GM18508 (cell line): Measurements from ENCODE around the gene LRRC26.

Source experiments
- ATAC-seq: cut with Tn5 transposase; IDR thresholded peaks from one replicate; pipeline ENCODE4 v1.9.1; 2021; ENCODE audit warnings: moderate number of reproducible peaks; ENCODE audit not compliant: insufficient read depth, unreplicated experiment

The LRRC26 gene

DNA sequence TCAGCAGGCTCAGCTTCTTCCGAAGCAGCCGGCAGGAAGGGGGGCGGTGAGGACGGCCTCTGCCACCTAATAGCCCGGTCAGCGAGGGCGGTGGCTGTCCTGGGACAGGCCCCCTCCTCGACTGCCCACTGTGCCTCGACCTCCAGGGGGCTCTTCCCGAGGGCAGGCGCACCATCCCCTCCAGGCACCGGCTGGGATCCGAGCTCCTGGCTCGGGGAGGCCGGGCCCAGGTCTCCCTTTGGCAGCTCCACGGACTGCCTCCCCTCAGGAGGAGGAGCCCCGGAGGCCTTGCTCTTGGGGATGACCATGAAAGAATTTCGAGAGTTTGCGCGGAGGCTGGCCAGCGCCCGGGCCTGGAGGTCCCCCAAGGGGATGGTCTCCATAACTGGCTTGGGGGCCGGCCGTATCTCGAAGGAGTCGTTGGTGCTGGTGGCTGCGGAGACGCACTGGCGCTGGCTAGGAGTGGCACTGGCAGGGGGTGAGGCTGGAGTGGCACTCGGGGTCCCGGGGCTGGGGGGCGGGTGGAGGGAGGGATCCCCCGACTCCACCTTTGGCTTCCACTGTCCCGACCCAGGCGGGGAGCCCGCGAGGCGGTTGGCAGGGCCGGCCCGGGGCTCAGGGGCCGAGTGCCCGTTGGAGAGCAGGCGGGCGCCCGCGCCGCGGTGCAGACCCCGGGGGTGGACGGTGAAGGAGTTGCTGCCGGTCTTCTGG is 29.7 kb upstream of the LRRC26 start:
- no peak for ATAC-seq

DNA sequence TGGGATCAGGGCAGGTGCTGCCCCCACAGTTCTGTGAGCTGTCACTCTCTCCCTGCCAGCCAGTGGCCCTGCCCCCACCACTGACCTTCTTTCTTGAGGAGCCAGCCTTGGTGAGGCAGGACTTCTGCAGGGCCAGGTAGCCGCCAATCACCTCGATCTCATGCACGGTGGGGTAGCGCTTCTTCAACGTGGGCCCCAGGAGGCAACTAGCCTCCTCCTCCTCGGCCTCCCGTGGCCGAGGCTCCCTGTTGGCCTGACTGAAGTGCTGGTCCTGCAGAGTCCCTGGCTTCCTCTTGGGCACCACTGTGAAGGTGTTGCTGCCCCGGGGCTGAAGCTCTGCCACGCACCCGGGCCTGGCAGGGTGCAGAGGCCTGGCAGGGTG is 29.0 kb upstream of the LRRC26 start:
- ATAC-seq: no peak

DNA sequence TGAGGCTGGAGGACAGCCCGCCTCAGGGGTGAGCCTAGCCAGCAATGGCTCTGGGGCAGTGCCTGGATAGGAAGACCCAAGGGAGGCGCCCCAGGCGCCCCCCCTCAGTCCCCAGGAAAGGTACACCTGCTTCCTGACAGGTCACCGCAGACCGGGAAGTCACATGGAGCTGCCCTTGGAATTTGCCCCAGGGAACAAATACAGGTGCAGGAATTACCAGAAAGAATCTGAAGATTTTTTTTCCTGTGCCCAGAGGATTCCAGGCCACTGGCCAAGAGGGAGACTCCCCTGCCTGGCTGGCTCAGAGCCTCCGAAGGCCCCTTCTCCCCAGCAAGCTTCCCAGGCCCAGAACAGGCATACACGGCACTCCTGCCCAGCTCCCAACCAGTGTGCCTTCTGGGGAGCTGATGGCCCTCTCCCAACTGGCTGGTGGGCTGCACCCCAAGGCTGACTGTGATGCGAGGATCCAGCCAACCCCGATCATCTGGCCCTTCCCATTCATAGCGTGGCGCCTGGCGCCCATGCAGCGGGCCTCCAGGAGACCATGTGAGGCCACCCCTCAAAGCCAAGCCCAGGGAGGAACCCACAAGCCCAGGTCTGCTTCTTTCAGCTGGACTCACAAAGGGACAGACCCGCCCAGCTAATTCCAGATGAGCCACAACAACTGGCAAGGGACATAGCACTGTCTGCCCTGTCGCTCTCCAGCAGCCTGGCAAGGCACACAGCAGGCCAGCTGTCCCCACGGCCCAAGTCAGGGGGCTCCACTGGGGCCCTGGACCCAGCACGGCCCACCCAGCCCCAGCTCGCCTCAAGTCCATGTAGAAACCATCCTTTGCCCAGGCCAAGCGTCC is 28.4 kb upstream of the LRRC26 start:
- ATAC-seq: no peak

DNA sequence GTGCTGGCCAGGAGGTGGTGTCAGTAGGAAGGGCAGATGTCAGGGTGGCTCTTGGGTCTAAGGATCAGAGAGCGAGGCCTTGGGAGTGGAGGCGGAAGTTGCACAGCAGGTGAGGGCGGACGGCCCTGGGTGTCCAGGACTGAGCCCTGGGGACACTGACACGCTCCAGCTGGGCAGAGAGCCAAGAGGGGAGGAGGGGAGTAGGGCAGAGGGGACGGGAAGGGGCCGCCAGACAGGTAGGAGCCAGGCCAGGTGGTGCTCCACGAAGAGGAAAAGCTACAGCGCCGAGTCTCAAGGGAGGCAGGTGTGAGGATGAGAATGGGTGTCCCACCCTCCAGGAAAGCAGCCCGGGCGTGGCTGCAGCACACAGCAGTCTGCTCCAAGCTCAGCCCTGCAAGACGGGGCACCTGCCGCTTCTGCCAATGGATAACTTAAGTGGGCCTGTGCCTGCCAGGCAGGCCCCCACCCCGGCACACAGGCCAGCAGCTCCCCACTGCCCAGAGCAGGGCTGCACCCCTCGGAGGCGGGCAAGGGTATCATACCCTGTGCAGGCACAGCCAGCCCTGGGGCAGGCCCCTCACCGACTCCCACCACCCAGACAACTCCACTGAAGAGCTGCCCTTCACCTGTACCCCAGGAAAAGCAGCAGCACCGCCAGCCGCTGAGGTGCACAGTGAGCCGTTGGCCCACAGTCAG is 25.8 kb upstream of the LRRC26 start:
- no peak for ATAC-seq

DNA sequence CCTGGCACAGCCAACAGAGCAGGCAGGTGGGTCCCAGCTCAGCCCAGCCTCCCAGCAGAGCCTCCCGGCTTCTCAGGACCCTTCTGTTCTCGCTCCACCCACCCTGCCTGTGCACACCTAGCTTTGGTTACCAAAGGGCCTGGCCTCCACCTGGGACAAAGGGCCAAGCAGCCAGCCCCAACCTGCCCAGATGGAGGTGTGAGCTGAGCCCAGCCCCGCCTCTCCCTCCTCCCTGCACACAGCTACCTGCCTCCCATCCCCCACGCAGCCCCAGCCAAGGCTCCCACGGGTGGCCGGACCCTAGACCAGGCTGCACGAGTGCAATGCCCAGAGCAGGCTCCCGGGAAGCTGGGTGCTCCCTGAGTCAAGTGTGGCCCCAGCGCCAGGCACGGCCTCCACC is 25.1 kb upstream of the LRRC26 start:
- ATAC-seq: no peak

DNA sequence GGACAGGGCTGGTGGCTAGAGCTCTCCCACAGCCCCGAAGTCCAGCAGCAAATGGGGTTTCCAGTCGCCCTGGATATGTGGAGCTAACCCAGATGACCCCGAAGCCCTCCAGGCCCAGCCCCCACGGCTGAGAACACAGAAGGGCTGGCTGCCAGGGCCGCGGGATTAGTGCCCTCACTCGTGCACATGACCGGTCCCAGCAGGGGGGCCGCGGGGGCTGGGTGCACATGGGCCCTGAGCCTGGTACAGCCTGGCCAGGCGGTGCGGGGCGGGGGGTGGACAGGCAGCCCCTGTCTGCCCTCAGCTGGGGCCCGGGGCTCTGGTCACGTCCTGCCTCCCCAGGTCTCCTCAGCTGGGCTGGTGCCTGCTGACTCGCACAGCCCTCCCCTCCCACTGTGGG is 24.5 kb upstream of the LRRC26 start:
- no peak for ATAC-seq

DNA sequence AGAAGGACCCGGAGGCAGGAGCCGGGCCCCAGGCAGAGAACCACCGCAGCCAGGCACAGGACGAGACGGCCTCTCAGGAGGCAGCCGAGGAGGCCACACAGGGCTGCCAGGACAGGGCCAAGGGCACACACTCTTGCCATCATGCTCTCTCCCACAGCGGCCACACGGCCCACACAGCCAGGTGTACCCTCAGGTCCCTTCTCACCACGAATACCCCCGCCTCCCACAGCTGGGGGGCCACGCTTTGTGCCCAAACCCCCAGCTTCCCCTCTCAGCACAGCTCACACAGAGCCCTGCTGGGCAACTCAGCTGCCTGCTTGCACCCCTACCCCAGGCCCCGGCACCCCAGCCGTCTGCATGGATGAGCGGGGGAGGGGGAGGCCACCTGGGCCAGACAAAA is 23.9 kb upstream of the LRRC26 start:
- no peak for ATAC-seq

DNA sequence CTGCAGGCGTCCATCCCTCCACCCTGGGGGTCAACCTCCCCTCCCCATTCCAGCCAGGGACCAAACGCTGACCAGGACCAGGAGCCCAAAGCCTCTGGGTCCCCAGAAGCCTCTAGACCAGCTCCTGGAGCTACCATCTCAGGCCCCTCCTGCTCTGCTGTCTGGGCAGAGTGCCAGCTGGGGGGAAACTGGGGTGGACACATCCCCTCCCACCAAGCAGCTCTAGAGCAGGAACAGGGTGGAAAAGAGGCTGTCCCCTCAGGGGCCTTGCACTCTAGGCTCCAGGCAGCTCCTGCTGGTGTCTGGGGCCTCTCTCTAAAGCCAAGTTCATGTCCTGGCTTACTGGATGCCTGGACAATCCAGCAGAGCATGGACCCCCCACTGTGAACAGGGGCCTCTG is 23.0 kb upstream of the LRRC26 start:
- ATAC-seq: no peak

DNA sequence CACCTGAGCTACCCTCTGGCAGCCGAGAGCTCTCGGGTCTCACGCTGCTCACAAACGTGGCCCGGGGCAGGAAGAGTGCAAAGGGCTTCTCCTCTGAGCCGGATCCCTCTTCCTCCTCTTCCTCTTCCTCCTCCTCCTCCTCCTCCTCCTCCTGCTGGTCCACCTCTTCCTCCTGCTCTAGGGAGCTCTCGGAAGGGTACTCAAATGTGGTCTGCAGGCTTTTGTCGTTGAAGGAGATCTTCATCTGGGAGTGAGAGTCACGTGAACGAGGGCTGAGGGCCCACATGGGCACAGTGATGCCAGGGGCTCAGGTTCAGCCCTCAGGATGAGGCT is 22.6 kb upstream of the LRRC26 start:
- no peak for ATAC-seq

DNA sequence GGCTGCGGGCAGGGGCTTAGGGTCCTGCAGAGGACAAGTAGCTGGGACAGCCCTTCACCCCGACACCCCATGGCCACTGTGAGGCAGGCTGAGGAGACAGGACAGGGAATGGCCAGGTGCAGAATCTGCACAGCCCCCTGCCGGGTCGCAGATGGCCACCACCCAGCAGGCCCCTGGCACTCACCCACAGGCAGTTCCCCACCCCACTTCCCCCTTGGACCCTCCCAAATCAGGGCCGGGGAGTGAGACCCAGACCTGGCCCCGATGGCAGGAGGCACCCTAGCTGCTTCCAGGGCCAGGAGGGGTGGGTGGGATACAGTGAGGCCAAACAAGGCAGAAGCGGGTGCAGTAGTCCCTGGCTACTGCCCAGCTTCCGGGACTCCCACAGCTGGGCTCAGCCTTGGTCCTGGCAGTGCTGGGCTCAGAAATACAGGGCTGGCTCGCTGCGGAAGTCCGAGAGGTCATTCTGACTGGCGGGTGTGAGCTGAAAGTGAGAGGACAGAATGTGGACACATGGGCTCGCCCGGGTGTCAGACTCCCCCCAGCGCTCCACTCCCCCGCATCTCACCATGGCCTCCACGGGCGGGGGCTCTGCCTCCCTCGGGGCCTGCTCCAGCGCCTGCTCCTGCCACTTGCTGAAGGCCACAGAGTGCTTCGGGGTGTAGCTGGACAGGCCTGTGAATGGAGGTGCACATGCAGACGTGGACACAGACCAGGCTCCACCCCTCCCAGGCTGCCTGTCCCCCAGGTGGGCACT is 22.0 kb upstream of the LRRC26 start:
- no peak for ATAC-seq

DNA sequence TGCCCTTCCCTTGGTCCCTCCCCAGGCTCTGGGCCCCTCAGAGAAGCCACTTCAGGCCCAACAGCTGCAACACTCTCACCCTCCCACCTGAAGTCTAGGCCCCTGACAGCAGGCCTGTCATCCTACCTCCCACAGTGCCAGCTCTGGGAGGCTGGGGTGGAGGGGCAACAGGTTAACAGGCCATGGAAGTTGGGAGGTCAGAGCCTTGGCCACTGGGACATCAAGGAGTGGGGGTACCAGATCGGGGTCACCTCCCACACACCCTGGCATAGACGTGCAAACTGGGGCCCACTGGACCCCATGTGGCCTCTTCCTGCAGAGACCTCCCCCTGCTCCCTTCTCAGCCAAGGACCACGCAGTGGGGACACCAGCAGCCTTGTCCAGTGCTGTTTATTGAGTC is 21.4 kb upstream of the LRRC26 start:
- no peak for ATAC-seq

DNA sequence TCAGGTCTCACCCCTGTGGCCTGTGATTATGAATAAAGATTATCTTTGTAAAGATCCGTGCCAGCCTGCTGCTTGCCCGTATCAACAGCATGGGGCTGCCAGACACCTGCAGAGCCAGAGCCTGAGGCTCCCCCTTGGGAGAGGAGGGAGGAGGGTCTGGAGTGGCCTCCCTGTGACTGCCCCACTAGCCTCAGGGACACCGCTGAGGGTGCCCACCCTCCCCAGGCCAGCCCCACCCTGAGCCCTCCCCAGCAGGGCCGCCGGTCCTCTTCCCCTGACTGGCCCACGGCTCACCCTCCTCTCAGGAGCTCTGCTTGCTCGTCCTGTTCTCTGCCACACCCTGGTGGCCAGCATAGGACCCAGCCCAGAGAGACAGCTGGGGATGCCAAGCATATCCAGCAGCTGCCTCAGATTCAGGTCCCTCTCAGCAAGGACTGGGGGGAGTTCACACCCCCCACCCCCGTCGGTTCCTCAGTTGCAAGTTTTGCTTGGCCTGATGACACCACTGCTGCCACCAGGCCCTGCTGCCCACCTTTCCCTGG is 20.5 kb upstream of the LRRC26 start:
- no peak for ATAC-seq

DNA sequence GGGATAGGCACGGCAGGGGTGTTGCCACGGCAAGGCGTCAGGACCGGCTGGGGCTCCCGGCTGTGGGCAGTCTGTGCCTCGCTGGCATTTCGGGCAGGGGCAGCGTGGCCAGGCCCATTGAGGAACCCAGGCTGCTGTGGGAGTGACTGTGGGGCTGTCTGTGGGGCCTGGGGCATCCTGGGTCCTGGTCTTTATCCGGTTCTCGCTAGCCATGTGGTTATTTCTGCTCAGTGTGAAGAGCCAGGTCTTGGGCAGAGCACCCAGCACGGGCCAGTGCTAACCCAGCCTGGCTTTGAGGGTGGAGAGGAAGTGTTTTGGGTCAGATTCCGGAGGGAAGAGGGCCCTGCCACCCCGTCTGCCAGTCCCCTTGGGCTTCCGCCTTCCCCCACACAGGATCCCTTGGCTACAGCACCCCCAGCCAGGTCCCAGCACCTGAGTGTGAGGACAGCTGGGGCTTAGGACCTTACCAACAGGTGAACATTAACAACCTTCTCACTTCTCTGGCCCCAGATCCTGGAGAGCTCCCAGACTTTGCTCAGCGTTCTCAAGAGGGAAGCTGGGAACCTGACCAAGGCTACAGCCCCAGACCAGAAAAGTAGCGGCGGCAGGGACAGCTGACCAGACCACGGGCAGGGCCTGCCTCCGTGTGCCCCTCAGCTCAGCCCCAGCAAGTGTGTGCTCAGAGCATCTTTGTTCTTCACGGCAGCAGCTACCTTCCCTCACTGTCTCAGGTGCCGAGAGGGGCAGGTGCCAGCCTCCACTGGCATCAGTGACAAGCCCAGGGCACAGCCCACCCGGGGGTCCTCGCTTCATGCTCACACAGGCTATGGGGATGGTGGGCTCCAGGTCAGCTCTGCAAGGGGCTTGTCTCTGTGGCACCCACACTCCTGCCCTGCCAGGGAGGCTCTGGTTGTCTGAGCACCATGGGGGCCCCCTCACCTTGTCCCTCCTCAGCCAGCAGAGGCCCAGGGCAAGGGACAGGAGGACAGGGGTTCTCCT is 19.7 kb upstream of the LRRC26 start:
- ATAC-seq: no peak

DNA sequence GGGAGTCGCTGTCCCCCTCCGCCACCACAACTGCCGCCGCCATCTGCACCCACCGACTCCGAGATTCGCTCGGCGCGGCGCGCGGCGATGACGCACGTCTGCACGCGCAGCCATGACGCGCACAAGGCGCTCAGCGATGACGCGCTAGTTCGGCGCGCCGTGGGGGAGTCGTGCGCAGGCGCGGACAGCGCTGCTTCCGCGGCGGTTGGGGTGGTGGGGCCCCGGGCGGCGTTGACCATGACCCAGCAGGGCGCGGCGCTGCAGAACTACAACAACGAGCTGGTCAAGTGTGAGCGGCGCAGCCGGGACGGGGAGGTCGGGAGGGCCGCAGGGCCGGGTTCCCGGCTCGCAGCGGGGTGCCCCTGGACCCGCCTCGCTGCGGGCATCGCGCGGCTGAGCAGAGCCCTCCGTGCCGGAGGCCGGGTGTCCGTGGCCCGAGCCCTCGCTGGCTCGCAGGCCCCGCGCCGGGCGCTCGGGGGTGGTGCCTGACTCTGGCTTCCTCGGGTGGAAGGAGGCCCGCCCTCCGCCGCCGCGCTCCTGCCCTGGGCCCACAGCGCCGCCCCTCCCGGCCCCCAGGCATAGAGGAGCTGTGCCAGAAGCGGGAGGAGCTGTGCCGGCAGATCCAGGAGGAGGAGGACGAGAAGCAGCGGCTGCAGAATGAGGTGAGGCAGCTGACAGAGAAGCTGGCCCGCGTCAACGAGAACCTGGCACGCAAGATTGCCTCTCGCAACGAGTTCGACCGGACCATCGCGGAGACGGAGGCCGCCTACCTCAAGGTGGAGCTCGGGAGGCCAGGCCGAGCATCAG is 18.8 kb upstream of the LRRC26 start, which contains the start of the genes ANAPC2 and SSNA1:
TSS of gene ANAPC2 (minus strand) at position 71 of the 807 bp plus-strand sequence. CDS start at position 43, 28 bp downstream.
TSS of gene SSNA1 (plus strand) at position 187 of the 807 bp plus-strand sequence. CDS start at position 238, 51 bp downstream.
- ATAC-seq: peak; percentile 39

DNA sequence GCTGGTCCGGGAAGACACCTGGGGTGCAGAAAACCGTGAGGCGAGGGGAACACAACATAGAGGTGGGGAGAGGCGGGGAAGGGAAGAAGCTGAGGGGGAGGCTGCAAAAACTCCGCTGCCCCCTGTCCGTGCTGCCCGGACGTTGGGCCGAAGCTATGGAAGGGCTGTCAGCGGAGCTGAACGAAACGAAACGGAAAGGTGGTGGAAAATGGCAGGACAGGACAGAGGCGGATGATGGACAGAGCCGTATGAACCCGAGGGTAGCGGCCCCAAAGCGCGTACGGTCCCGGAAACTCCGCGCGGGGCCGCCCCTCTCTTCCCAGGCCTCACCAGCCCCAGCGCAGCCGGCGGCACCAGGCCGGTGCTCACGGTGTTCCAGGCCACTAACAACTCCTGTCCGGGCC is 18.2 kb upstream of the LRRC26 start:
- no peak for ATAC-seq

DNA sequence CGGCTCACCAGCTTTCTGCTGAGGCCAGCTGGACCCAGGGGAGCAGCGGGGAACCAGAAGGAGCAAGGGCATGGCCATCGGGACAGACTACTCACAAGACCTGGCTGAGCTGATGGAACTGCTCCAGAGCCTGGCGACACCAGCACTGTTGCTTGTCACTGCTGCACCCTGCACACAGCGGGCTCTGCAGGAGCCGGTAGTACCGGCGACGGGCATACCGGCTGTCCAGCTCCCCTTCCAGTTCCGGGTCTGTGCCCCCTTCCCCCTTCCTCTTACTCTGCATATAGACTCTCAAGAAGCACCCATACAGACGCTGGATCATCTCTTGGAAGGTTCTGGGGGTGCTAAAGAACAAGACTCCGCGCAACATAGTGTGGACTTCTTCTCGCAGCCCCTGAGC is 17.5 kb upstream of the LRRC26 start:
- ATAC-seq: no peak

DNA sequence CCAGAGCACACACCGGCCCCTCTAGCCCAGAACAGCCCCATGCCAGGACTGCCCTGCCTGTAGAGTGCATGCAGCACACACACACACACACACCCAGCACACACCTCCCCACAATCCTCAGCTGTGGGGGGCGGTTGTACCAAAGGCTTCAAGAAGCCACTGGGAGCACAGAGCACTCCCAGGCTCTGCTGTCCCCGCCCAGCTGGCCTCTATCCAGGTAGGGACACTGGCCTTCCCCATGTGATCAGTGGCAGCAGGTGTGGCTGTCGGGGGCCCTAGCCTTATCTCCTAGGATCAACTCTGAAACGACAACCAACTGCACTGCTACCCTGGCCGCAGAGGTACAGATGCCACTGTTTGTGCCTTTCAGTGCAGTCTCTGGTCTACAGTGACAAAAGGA is 16.5 kb upstream of the LRRC26 start:
- no peak for ATAC-seq

DNA sequence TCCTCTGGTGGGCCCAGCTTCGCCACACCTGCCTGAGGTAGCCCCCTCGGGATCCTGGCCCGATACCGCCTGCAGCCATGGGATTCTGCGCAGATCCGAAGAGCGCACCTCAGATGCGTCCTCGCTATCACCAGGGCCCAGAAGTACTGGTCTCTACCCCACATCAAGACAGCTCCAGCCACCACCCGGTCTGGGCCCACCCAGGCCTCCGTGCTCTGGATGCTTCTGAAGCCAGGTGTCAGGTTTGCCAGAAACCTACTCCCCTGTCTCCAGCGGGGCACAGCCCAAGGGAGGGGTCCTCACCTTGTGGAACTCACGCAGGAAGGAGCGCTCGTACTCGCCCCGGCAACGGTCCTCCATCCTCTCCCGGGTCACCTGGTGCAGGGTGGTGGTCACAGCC is 16.1 kb upstream of the LRRC26 start:
- ATAC-seq: no peak
